Subcutaneous preadipocyte (primary cell): ENCODE data around the gene TENM4. TPM values are rescaled to one million over a fixed set of nuclear protein-coding genes. Genes with fewer than 3 reads are reported as not detected.
A peak's percentile ranks its signal among the peaks of the same experiment; 100 is the strongest.

ENCODE experiments used
- small RNA-seq: library from RNA; depleted of rRNA; stranded (forward); fragments of <200 nt; gene quantifications from one replicate; pipeline ENCODE3, GENCODE V24; 2012
- total RNA-seq: library from RNA; depleted of rRNA; stranded (reverse); fragments of >200 nt; gene quantifications from 2 replicates; pipeline ENCODE4 v1.2.3, GENCODE V29; 2012

The TENM4 gene
- total RNA-seq: 5.9 and 8.6 TPM in 2 replicates

DNA sequence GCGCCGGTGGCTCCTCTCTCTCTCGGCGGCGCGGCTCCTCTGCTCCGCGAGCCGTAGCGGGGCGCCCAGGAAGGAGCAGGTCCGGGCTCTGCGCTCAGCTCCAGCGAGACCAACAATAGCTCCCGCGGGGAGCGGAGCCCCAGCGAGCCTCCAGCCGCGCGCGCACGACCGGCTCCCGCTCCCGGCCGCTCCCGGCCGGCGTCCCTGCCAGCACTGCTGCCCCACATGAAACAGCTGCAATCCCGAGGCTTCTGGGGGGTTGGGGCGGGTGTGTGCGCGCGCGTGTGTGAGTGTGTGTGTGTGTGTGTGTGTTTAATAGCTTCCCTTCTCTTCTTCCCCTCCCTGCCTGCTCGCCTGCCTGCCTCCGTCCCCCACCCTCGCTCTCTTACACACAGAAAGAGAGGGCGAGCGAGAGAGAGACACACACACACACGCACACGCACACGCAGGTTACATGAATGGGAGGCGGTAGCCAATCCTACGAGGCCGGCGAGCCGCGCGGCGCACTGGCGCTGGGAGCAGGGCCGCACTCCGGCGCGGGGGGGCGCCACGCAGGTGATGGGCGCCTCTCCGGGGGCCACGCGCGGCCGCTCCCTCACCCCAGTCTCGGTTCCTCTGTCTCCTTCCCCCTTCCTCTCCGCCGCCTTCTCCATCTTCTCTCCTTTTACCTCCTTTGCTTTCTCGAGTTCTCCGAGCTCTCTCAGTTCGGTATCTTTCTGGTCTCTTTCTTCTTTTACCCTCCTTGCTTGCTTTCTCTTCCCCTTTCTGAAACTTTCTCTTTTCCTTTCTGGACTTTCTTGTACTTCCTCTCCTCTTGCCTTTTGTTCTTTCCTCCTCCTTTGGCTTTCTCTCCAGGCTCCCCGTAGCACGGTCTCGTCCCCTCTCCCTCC, at the start of gene TENM4:
Gene TENM4 (minus strand): TSS at position 460 of the 890 bp plus-strand sequence. CDS start 371,086 bp downstream, outside the sequence.

Small RNAs within 50 kb of the gene (small RNA-seq; reads per million reads assigned to genes)
- gene MIR5579 (0.60 reads per million, percentile 37 among the genes with 10 or more reads in this experiment), gene MIR708 (79.0 reads per million, percentile 98 among the genes with 10 or more reads in this experiment)
